DND-41 (cell line): ENCODE measurements around the gene GRIK4.

ENCODE experiments used
- ATAC-seq: fragments of 200-7000 bp; cut with Tn5 transposase; 3 replicates; pipeline ENCODE4 v1.9.1; 2021; ENCODE audit warnings: low read depth; ENCODE audit not compliant: insufficient read depth
- DNase-seq: peaks from one replicate; pipeline ENCODE4 v3.0.0-alpha.2; 2020
- H2AFZ ChIP-seq: 2 replicates; pipeline ENCODE4 v1.6.0; 2012; ENCODE audit warnings: low read depth, low read length
- H3K27ac ChIP-seq: 2 replicates; pipeline ENCODE4 v1.5.1; 2012; ENCODE audit warnings: low read length, inconsistent platforms
- H3K27me3 ChIP-seq: fragments of 200-600 bp; sonication (generic); 2 replicates; pipeline ENCODE4 v1.6.0; 2012; ENCODE audit warnings: low read length, mild to moderate bottlenecking, inconsistent platforms; ENCODE audit not compliant: insufficient read depth, poor library complexity
- H3K36me3 ChIP-seq: 2 replicates; pipeline ENCODE4 v1.5.1; 2012; ENCODE audit warnings: low read length, inconsistent platforms; ENCODE audit not compliant: insufficient read depth
- H3K4me1 ChIP-seq: 2 replicates; pipeline ENCODE4 v1.5.1; 2012; ENCODE audit warnings: mild to moderate bottlenecking, low read length; ENCODE audit not compliant: insufficient read depth
- H3K4me2 ChIP-seq: 2 replicates; pipeline ENCODE4 v1.6.0; 2012; ENCODE audit warnings: mild to moderate bottlenecking, moderate library complexity, low read length, inconsistent platforms; ENCODE audit not compliant: insufficient read depth
- H3K4me3 ChIP-seq, 2 experiments: fragments of 200-600 bp in 1 of 2; shearing (Covaris generic) in 1 of 2; 2 replicates each; pipeline ENCODE4 v1.5.1; 2012 to 2016; ENCODE audit warnings: inconsistent platforms in 2 of 2, low read length in 2 of 2, mild to moderate bottlenecking in 2 of 2, low read depth in 1 of 2, moderate library complexity in 1 of 2
- H3K79me2 ChIP-seq: 2 replicates; pipeline ENCODE4 v1.6.0; 2012; ENCODE audit warnings: low read length, inconsistent platforms; ENCODE audit not compliant: insufficient read depth
- H3K9ac ChIP-seq: 2 replicates; pipeline ENCODE4 v1.6.0; 2012; ENCODE audit warnings: low read depth, mild to moderate bottlenecking, inconsistent platforms, low read length, moderate library complexity
- H3K9me3 ChIP-seq: 2 replicates; pipeline ENCODE4 v1.5.1; 2012; ENCODE audit warnings: low read length, moderate library complexity, mild to moderate bottlenecking, inconsistent platforms; ENCODE audit not compliant: insufficient read depth, severe bottlenecking
- H4K20me1 ChIP-seq: 2 replicates; pipeline ENCODE4 v1.6.0; 2012; ENCODE audit warnings: low read length; ENCODE audit not compliant: insufficient read depth
- EZH2 ChIP-seq: IDR thresholded peaks from 3 replicates; pipeline ENCODE4 v1.6.1; 2012; ENCODE audit warnings: borderline replicate concordance, low read depth, mild to moderate bottlenecking, moderate library complexity, low read length, inconsistent platforms; ENCODE audit not compliant: severe bottlenecking
- TF ChIP-seq, protein P1 (sequence below): IDR thresholded peaks from 2 replicates; pipeline ENCODE4 v1.5.1; 2012; ENCODE audit warnings: borderline replicate concordance, low read length, moderate library complexity, mild to moderate bottlenecking; ENCODE audit not compliant: poor library complexity, severe bottlenecking; ENCODE audit errors: extremely low read depth

Gene GRIK4

GRCh38 chr11:120473503-120473902, 38.0 kb upstream of the GRIK4 start:
- H3K9me3 ChIP-seq: no peaks in the 10 kb centered on the region
- DNase-seq (no peak), ATAC-seq (no peak)
- H3K27me3 ChIP-seq: peaks cover 26% of the 10 kb centered on the region
- H2AFZ ChIP-seq: no peak overlapping the region
- H3K79me2 ChIP-seq: no peaks in the 10 kb centered on the region
- H3K4me3 ChIP-seq: no peak overlapping the region
- no peak overlapping the region for H3K4me2 ChIP-seq
- H3K36me3 ChIP-seq: no peaks in the 10 kb centered on the region
- no peak for TF ChIP-seq EZH2
- TF ChIP-seq, protein P1, sequence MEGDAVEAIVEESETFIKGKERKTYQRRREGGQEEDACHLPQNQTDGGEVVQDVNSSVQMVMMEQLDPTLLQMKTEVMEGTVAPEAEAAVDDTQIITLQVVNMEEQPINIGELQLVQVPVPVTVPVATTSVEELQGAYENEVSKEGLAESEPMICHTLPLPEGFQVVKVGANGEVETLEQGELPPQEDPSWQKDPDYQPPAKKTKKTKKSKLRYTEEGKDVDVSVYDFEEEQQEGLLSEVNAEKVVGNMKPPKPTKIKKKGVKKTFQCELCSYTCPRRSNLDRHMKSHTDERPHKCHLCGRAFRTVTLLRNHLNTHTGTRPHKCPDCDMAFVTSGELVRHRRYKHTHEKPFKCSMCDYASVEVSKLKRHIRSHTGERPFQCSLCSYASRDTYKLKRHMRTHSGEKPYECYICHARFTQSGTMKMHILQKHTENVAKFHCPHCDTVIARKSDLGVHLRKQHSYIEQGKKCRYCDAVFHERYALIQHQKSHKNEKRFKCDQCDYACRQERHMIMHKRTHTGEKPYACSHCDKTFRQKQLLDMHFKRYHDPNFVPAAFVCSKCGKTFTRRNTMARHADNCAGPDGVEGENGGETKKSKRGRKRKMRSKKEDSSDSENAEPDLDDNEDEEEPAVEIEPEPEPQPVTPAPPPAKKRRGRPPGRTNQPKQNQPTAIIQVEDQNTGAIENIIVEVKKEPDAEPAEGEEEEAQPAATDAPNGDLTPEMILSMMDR: no peak
- no peak overlapping the region for H3K27ac ChIP-seq
- no peak overlapping the region for H3K9ac ChIP-seq
- H4K20me1 ChIP-seq: no peaks in the 10 kb centered on the region
- no peaks in the 10 kb centered on the region for H3K4me1 ChIP-seq

GRCh38 chr11:120482149-120482548, 29.4 kb upstream of the GRIK4 start:
- H3K27ac ChIP-seq: no peak overlapping the region
- H3K4me3 ChIP-seq: no peak overlapping the region
- H3K36me3 ChIP-seq: no peaks in the 10 kb centered on the region
- H3K4me2 ChIP-seq: no peak overlapping the region
- H4K20me1 ChIP-seq: no peaks in the 10 kb centered on the region
- no peaks in the 10 kb centered on the region for H3K4me1 ChIP-seq
- H3K9ac ChIP-seq: no peak overlapping the region
- ATAC-seq (no peak), DNase-seq (no peak)
- no peaks in the 10 kb centered on the region for H3K79me2 ChIP-seq
- H3K9me3 ChIP-seq: no peaks in the 10 kb centered on the region
- no peak for TF ChIP-seq EZH2
- TF ChIP-seq, protein P1: no peak
- H2AFZ ChIP-seq: no peak overlapping the region
- H3K27me3 ChIP-seq: peaks cover 44% of the 10 kb centered on the region

GRCh38 chr11:120484722-120485121, 26.8 kb upstream of the GRIK4 start:
- DNase-seq: no peak
- H3K9me3 ChIP-seq: no peaks in the 10 kb centered on the region
- no peak overlapping the region for H3K4me3 ChIP-seq
- no peak overlapping the region for H2AFZ ChIP-seq
- no peaks in the 10 kb centered on the region for H4K20me1 ChIP-seq
- H3K27ac ChIP-seq: no peak overlapping the region
- no peak overlapping the region for H3K9ac ChIP-seq
- peaks cover 46% of the 10 kb centered on the region for H3K27me3 ChIP-seq
- no peaks in the 10 kb centered on the region for H3K79me2 ChIP-seq
- no peak for ATAC-seq
- H3K4me2 ChIP-seq: no peak overlapping the region
- no peaks in the 10 kb centered on the region for H3K4me1 ChIP-seq
- H3K36me3 ChIP-seq: no peaks in the 10 kb centered on the region
- no peak for TF ChIP-seq EZH2
- TF ChIP-seq, protein P1: no peak

DNA sequence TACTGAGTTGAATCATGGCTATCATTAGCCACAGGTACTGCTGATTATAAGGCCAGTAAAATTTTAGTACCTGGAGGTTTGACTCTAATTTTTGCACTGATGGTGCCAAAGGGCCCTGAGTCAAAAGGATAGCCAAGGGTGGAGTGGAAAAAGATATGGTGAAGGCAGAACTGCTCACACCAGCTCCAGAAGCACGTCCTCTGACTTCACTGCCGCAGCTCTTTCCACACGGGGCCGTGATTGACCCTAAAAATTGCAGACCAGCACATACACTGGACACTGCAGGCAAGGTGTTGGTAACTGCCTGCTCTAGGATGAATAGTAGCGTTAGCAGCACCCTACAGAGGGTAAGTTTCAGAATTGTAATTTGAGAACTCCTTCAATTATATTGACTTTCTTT, 25.4 kb upstream of the GRIK4 start:
- TF ChIP-seq EZH2: no peak
- TF ChIP-seq, protein P1: no peak
- ATAC-seq: no peak
- Histone ChIP-seq H3K4me1 (no peaks in the 10 kb centered on the region), H3K9me3 (no peaks in the 10 kb centered on the region), H3K9ac (no peak overlapping the region), H3K79me2 (no peaks in the 10 kb centered on the region), H2AFZ (no peak overlapping the region), H4K20me1 (no peaks in the 10 kb centered on the region), H3K27me3 (peaks cover 33% of the 10 kb centered on the region), H3K4me2 (no peak overlapping the region), H3K36me3 (no peaks in the 10 kb centered on the region), H3K4me3 (no peak overlapping the region), H3K27ac (no peak overlapping the region)
- DNase-seq: no peak
